Ovary (tissue), 9 donors: ENCODE measurements around the gene MINPP1. TPM values are rescaled to one million over a fixed set of nuclear protein-coding genes. Genes with fewer than 3 reads are reported as not detected.

Experiments used
- DNase-seq, 5 donors: peaks; one replicate each; pipeline ENCODE4 v3.0.0-alpha.2; 2019 to 2020
- H3K27ac ChIP-seq, 2 donors: fragments of 200-600 bp; one replicate each; pipeline versions ENCODE4 v1.5.1 to v1.8.0; 2019 to 2022
- H3K27me3 ChIP-seq: fragments of 200-600 bp; one replicate; pipeline ENCODE4 v1.8.0; 2022
- H3K36me3 ChIP-seq: fragments of 200-600 bp; sonication (generic); one replicate; pipeline ENCODE4 v1.5.1; 2019
- H3K4me1 ChIP-seq: one replicate; pipeline ENCODE4 v1.8.1; 2013; ENCODE audit warnings: mild to moderate bottlenecking, moderate library complexity; ENCODE audit not compliant: insufficient read depth
- H3K4me3 ChIP-seq: fragments of 200-600 bp; sonication (generic); one replicate; pipeline ENCODE4 v1.5.1; 2017
- H3K9me3 ChIP-seq, 2 donors: fragments of 200-600 bp in 1 of 2; sonication (generic) in 1 of 2; one replicate each; pipeline versions ENCODE4 v1.5.1 to v1.8.1; 2013 to 2019; ENCODE audit warnings: mild to moderate bottlenecking in 1 of 2, moderate library complexity in 1 of 2
- EP300 ChIP-seq: sonication (generic); formaldehyde crosslinking; IDR thresholded peaks from one replicate; pipeline ENCODE4 v1.6.1; 2017; ENCODE audit warnings: antibody characterized with exemption
- POLR2A ChIP-seq: fragments of 450-650 bp; IDR thresholded peaks from one replicate; pipeline ENCODE4 v1.6.1; 2017; ENCODE audit warnings: antibody characterized with exemption, mild to moderate bottlenecking, moderate library complexity
- WGBS, 3 donors: extraction: QIAGEN DNeasy Blood & Tissue Kit in 1 of 3; methylation state at CpG; one replicate each; pipeline versions ENCODE4 v1.1.5 to v1.1.7; 2013 to 2017; 5-methylcytosine and 5-hydroxymethylcytosine counted together
- intact Hi-C, 4 donors: fragments of 100-400 bp; cut with DNase I; formaldehyde crosslinking; loops; one replicate each; pipeline versions ENCODE4 v1.11.0 to v1.15.1; 2022 to 2023
- polyA plus RNA-seq, 2 donors: library from polyadenylated mRNA; stranded (reverse); fragments of 200-250 nt in 1 of 2; fragments of 350-450 nt in 1 of 2; fragmentation: Illumina TruSeq in 1 of 2; extraction: RNeasy Lipid Tissue Mini Kit (QIAGEN cat#74804) in 1 of 2; gene quantifications; one replicate each; pipeline ENCODE4 v1.2.3, GENCODE V29; 2013 to 2014
- total RNA-seq, 7 donors: library from RNA; depleted of rRNA in 2 of 7; stranded (reverse); fragments of >200 nt in 2 of 7; fragmentation: NEBNext Ultra II Directional in 3 of 7; extraction: Animal tissue kit (Norgen Biotek cat#: 25700) in 3 of 7; gene quantifications; one replicate each; pipeline versions ENCODE4 v1.1.0 to v1.2.4, GENCODE V29; 2016 to 2023
- TF ChIP-seq, protein P1 (sequence below), 3 donors: fragments of 450-650 bp in 2 of 3; fragments of 200-600 bp in 1 of 3; IDR thresholded peaks; one replicate each; pipeline versions ENCODE4 v1.5.1 to v1.8.0; 2016 to 2022; ENCODE audit warnings: antibody characterized with exemption in 3 of 3, mild to moderate bottlenecking in 1 of 3
- donor health status: DM: no; HTN: no; CAD: no; lungs with moderate emphysema.
- donor health status: DM: no; HTN: no; CAD: no.
- donor health status: Bipolar disorder and iron deficiency.
- donor health status: DM: yes; HTN: yes; CAD: no.
- donor health status: DM: no; HTN: no; CAD: no.
- donor health status: DM: yes; HTN: yes; CAD: no.

Gene MINPP1
- total and polyA plus RNA-seq, 9 donors, result 9.8 to 21.8 (median 12.3) TPM

DNA sequence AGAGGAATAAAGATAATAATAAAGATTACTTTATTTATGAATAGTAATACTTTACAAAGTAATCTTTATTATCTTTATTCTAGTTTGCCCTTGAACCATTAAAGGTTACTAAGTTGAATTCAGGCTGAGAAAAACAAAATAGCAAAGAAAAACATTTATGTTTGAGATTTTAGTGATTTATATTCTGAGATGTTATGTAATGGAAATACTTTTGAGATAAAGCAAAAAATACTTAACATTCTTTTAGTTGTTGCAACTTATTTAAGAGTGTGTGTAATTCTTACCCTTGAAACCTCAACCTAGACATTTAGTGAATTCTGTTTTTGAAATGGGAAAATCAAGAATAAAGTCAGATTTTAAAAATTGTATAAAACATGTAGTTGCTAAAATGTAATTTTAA lies 40.0 kb downstream of the MINPP1 start:
- H3K27ac ChIP-seq, result peak overlapping the region in 1 of 2 donors; percentile 47

DNA sequence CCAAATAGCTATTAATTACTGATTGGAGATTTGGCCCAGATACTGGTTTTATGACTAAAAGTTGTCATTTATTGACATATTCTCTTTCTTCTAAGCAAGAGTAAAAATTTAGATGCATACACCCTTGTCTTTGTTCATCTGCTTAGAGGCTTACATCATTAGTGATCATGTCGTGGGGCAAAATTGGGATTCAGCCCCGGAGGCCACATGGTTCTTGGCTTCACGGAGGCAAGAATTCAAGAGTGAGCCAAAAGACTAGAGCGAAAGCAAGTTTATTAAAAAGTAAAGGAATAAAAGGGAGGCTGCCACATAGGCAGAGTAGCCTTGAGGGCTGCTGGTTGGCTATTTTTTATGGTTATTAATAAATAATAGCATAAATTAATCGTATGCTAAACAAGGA lies 41.1 kb downstream of the MINPP1 start:
- intact Hi-C loops, result no loop called here
- Histone ChIP-seq H3K9me3 (peaks cover 0 to 6% of the 10 kb centered on the region in 2 donors), H3K36me3 (no peaks in the 10 kb centered on the region), H3K27me3 (no peaks in the 10 kb centered on the region), H3K27ac (no peak overlapping the region), H3K4me3 (no peak overlapping the region), H3K4me1 (peaks cover 25% of the 10 kb centered on the region)
- WGBS, 3 donors, result 41 to 44% (median 44%) methylated on average over 5 of the region's 5 CpGs
- TF ChIP-seq EP300, result no peak
- TF ChIP-seq POLR2A, result no peak
- TF ChIP-seq, protein P1, sequence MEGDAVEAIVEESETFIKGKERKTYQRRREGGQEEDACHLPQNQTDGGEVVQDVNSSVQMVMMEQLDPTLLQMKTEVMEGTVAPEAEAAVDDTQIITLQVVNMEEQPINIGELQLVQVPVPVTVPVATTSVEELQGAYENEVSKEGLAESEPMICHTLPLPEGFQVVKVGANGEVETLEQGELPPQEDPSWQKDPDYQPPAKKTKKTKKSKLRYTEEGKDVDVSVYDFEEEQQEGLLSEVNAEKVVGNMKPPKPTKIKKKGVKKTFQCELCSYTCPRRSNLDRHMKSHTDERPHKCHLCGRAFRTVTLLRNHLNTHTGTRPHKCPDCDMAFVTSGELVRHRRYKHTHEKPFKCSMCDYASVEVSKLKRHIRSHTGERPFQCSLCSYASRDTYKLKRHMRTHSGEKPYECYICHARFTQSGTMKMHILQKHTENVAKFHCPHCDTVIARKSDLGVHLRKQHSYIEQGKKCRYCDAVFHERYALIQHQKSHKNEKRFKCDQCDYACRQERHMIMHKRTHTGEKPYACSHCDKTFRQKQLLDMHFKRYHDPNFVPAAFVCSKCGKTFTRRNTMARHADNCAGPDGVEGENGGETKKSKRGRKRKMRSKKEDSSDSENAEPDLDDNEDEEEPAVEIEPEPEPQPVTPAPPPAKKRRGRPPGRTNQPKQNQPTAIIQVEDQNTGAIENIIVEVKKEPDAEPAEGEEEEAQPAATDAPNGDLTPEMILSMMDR (IDR thresholded peaks at IDR 0.05), result no peak
- no peak for DNase-seq

More for the DNA sequence above, 40.0 kb downstream of the MINPP1 start:
- Histone ChIP-seq H3K4me3 (no peak overlapping the region), H3K9me3 (peaks cover 0 to 6% of the 10 kb centered on the region in 2 donors), H3K4me1 (peaks cover 23% of the 10 kb centered on the region), H3K36me3 (no peaks in the 10 kb centered on the region), H3K27me3 (no peaks in the 10 kb centered on the region)
- TF ChIP-seq, protein P1 (IDR thresholded peaks at IDR 0.05), result no peak
- TF ChIP-seq POLR2A (no peak), EP300 (no peak)
- DNase-seq, result no peak
- intact Hi-C loops, result no loop called here

DNA sequence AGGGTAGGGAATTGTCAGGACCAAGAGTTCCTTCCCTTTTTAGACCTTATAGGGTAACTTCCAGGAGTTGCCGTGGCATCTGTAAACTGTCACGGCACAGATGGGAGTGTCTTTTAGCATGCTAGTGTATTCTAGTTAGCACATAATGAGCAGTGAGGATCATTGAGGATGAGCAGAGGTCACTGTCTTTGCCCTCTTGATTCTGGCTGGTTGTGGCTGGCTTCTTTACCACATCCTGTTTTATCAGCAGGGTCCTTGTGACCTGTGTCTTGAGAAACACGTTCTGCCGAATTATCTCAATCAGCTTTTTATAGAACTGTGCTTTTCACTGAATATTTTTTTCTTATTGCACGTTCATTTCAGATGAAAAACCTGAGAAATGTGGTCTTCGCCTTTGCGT lies 41.5 kb downstream of the MINPP1 start:
- H3K27ac ChIP-seq, result no peak overlapping the region

DNA sequence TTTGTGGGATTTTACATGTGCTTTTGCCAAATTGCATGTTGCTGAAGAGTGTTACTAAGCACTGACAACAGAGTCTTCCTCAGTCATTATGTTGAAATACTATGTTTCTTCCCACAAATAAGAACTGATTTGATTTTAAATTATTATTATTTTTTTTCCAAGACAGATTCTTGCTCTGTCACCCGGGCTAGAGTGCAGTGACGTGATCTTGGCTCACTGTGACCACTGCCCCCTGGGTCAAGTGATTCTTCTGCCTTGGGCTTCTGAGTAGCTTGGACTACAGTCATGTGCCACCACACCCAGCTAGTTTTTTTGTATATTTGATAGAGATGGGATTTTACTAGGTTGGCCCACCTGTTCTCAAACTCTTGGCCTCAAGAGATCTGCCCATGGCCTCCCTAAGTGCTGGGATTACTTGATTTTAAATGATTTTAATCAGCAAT lies 42.3 kb downstream of the MINPP1 start:
- Histone ChIP-seq H3K4me3 (no peak overlapping the region), H3K27ac (no peak overlapping the region), H3K4me1 (peaks cover 25% of the 10 kb centered on the region), H3K27me3 (no peaks in the 10 kb centered on the region), H3K9me3 (peaks cover 0 to 6% of the 10 kb centered on the region in 2 donors), H3K36me3 (no peaks in the 10 kb centered on the region)
- intact Hi-C loops, result no loop called here
- peak in 1 of 5 donors; percentile 45 for DNase-seq
- WGBS, 3 donors, result 73 to 92% (median 81%) methylated on average over 2 of the region's 2 CpGs
- TF ChIP-seq, protein P1 (IDR thresholded peaks at IDR 0.05), result no peak
- TF ChIP-seq POLR2A (no peak), EP300 (no peak)

More for the DNA sequence above, 41.5 kb downstream of the MINPP1 start:
- H3K4me3 ChIP-seq, result no peak overlapping the region
- no peaks in the 10 kb centered on the region for H3K36me3 ChIP-seq
- H3K4me1 ChIP-seq, result peaks cover 25% of the 10 kb centered on the region
- H3K27me3 ChIP-seq, result no peaks in the 10 kb centered on the region
- intact Hi-C loops, result no loop called here
- H3K9me3 ChIP-seq, result peaks cover 0 to 6% of the 10 kb centered on the region in 2 donors
- TF ChIP-seq, protein P1 (IDR thresholded peaks at IDR 0.05), result no peak
- TF ChIP-seq POLR2A (no peak), EP300 (no peak)
- peak in 1 of 5 donors; percentile 41 for DNase-seq
- WGBS, 3 donors, result 39 to 48% (median 42%) methylated on average over 7 of the region's 7 CpGs
